Esophagus squamous epithelium (tissue), 4 donors: ENCODE data around the gene PAM.

Experiments
- CTCF ChIP-seq, 6 experiments: fragments of 450-650 bp in 4 of 6; fragments of 200-600 bp in 2 of 6; sonication (generic) in 2 of 6; IDR thresholded peaks; one replicate each; pipeline ENCODE4 v1.5.1; 2016 to 2019; ENCODE audit warnings: antibody characterized with exemption in 6 of 6, mild to moderate bottlenecking in 4 of 6, moderate library complexity in 4 of 6
- POLR2A ChIP-seq, 4 donors: fragments of 450-650 bp; IDR thresholded peaks; one replicate each; pipeline ENCODE4 v1.6.1; 2017; ENCODE audit warnings: antibody characterized with exemption in 4 of 4, mild to moderate bottlenecking in 4 of 4, moderate library complexity in 3 of 4

DNA sequence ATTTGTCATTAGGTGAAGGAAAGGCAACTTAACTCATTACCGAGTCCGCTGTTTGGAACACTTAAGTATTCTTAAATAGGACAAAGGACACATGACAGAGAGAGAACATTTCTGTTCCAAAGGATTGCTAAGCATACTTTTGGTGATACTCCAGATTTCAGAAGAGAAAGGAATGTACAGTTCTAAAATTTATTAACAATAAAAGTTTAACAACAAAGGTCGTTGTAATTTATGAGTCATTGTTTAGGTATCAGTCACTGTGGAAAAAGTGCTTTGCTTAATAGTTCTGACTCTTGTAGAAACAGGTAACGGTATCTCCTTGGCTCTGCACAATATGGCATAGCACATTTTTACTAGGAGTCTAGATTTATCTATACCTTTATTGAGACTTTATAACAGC, 36.3 kb upstream of the PAM start:
- no peak for TF ChIP-seq CTCF (IDR thresholded peaks at IDR 0.05)
- no peak for TF ChIP-seq POLR2A (IDR thresholded peaks at IDR 0.05)
